ACC112 (cell line): ENCODE data around the gene INHA.

Experiments
- H2AFZ ChIP-seq: fragments of 200-600 bp; sonication (generic); one replicate; pipeline ENCODE4 v1.6.0; 2017; ENCODE audit warnings: antibody characterized with exemption, low read length; ENCODE audit not compliant: unreplicated experiment
- H3K27ac ChIP-seq: fragments of 200-600 bp; sonication (generic); 2 replicates; pipeline ENCODE4 v1.5.1; 2014; ENCODE audit warnings: low read depth, mild to moderate bottlenecking, antibody characterized with exemption, low read length, moderate library complexity
- H3K27me3 ChIP-seq: fragments of 200-600 bp; sonication (generic); 2 replicates; pipeline ENCODE4 v1.6.1; 2014; ENCODE audit warnings: mild to moderate bottlenecking, antibody characterized with exemption, low read length, moderate library complexity, mixed read lengths; ENCODE audit not compliant: insufficient read depth
- H3K36me3 ChIP-seq: fragments of 200-600 bp; sonication (generic); 2 replicates; pipeline ENCODE4 v1.6.1; 2016; ENCODE audit warnings: mild to moderate bottlenecking, antibody characterized with exemption, low read length, moderate library complexity, mixed read lengths; ENCODE audit not compliant: insufficient read depth
- H3K4me1 ChIP-seq: fragments of 200-600 bp; sonication (generic); one replicate; pipeline ENCODE4 v1.6.1; 2016; ENCODE audit warnings: low read length, mixed read lengths; ENCODE audit not compliant: insufficient read depth, unreplicated experiment, control insufficient read depth
- H3K4me3 ChIP-seq: fragments of 200-600 bp; sonication (generic); 2 replicates; pipeline ENCODE4 v1.5.1; 2014; ENCODE audit warnings: mild to moderate bottlenecking, low read depth, low read length
- H3K79me2 ChIP-seq: fragments of 200-600 bp; sonication (generic); one replicate; pipeline ENCODE4 v1.6.0; 2016; ENCODE audit warnings: low read length; ENCODE audit not compliant: control insufficient read depth, unreplicated experiment, insufficient read depth

INHA gene, protein sequence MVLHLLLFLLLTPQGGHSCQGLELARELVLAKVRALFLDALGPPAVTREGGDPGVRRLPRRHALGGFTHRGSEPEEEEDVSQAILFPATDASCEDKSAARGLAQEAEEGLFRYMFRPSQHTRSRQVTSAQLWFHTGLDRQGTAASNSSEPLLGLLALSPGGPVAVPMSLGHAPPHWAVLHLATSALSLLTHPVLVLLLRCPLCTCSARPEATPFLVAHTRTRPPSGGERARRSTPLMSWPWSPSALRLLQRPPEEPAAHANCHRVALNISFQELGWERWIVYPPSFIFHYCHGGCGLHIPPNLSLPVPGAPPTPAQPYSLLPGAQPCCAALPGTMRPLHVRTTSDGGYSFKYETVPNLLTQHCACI

DNA sequence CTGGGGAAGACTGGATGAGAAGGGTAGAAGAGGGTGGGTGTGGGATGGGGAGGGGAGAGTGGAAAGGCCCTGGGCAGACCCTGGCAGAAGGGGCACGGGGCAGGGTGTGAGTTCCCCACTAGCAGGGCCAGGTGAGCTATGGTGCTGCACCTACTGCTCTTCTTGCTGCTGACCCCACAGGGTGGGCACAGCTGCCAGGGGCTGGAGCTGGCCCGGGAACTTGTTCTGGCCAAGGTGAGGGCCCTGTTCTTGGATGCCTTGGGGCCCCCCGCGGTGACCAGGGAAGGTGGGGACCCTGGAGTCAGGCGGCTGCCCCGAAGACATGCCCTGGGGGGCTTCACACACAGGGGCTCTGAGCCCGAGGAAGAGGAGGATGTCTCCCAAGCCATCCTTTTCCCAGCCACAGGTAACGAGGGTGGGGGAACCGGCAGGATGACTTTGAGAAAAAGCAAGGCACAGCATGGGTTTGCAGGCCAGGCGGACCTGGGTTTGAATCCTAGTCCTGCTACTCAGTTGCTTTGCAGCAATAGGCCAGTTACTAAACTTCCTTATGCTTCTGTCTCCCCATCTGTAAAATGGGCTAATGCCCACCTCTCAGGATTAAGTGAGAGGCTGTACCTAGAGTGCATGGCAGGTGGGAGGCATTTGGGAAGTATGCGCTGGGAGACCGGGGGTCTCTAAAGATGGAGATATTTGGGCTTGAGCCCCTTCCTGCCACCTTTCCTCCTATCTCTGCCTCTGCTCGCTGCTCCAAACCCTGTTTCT is at the start of gene INHA:
Gene INHA, plus strand, starts transcription at position 74 of the 765 bp plus-strand sequence. Its CDS starts 65 bp downstream, at position 139.
- peaks cover 3% of the 10 kb centered on the region for H3K79me2 ChIP-seq
- H3K27ac ChIP-seq: no peak within 1 kb of the TSS
- no peaks in the 10 kb centered on the region for H3K36me3 ChIP-seq
- peaks cover 4% of the 10 kb centered on the region; the same call in 1 of the 2 replicates for H3K27me3 ChIP-seq
- peak within 1 kb of the TSS; percentile 82 for H3K4me3 ChIP-seq
- peaks cover 16% of the 10 kb centered on the region for H3K4me1 ChIP-seq
- peak within 1 kb of the TSS; percentile 97 for H2AFZ ChIP-seq

DNA sequence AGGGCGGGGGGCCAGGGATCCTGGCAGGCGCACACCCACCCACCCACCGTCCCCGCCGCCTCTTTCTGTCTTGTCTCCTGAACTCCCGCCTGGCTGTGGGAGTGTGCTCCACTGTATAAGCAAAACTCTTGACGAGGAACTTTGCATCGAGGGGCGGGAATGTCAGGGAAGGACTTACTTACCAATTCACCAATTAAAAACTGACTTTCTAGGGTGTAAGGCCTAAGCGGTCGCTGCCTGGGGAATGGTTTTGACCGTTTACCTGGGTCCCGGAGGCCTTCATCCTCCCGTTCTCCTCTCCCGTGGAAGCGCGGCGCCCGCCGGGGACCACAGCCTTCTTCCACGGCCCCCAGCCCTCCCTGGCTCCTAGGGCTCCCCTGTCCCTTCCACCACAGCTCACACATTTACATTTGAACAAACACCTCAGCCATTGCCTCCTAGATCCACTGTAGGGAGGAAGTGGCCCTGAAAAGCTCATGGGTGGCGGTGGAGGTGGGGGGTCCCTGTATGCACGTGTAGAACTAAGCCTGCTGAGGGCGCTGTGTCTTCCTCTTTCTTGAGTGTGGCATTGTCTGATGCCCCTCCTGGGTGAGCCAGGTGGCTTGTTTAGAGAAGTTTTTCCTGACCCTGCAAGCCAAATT is 49.0 kb upstream of the INHA start:
- Histone ChIP-seq H3K27me3 (peaks cover 11% of the 10 kb centered on the region; the same call in 1 of the 2 replicates), H3K27ac (no peak overlapping the region), H3K36me3 (no peaks in the 10 kb centered on the region), H3K79me2 (no peaks in the 10 kb centered on the region), H3K4me1 (peaks cover 21% of the 10 kb centered on the region), H3K4me3 (peak overlapping the region; percentile 63), H2AFZ (peak overlapping the region; percentile 21)

GRCh38 chr2:219524817-219525216 is 47.3 kb upstream of the INHA start:
- H3K4me1 ChIP-seq: peaks cover 21% of the 10 kb centered on the region
- no peaks in the 10 kb centered on the region for H3K79me2 ChIP-seq
- no peak overlapping the region for H2AFZ ChIP-seq
- no peaks in the 10 kb centered on the region for H3K36me3 ChIP-seq
- peaks cover 25% of the 10 kb centered on the region for H3K27me3 ChIP-seq
- H3K27ac ChIP-seq: no peak overlapping the region
- H3K4me3 ChIP-seq: no peak overlapping the region

- Histone ChIP-seq H3K27ac (no peak overlapping the region), H3K79me2 (no peaks in the 10 kb centered on the region), H3K36me3 (no peaks in the 10 kb centered on the region), H3K27me3 (peaks cover 27% of the 10 kb centered on the region), H3K4me1 (peaks cover 15% of the 10 kb centered on the region), H2AFZ (no peak overlapping the region), H3K4me3 (no peak overlapping the region)
These were observed 46.4 kb upstream of the INHA start for GRCh38 chr2:219525533-219526232.

- H3K79me2 ChIP-seq: no peaks in the 10 kb centered on the region
- H3K27me3 ChIP-seq: peaks cover 27% of the 10 kb centered on the region
- no peak overlapping the region for H2AFZ ChIP-seq
- peaks cover 8% of the 10 kb centered on the region for H3K4me1 ChIP-seq
- H3K36me3 ChIP-seq: no peaks in the 10 kb centered on the region
- no peak overlapping the region for H3K27ac ChIP-seq
- no peak overlapping the region for H3K4me3 ChIP-seq
These were observed 45.6 kb upstream of the INHA start for GRCh38 chr2:219526320-219527075.

- peaks cover 3% of the 10 kb centered on the region for H3K4me1 ChIP-seq
- H3K27me3 ChIP-seq: peaks cover 30% of the 10 kb centered on the region
- H3K4me3 ChIP-seq: no peak overlapping the region
- no peaks in the 10 kb centered on the region for H3K36me3 ChIP-seq
- no peak overlapping the region for H3K27ac ChIP-seq
- no peak overlapping the region for H2AFZ ChIP-seq
- no peaks in the 10 kb centered on the region for H3K79me2 ChIP-seq
These were observed 45.1 kb upstream of the INHA start for GRCh38 chr2:219527076-219527394.

GRCh38 chr2:219527472-219527871 is 44.6 kb upstream of the INHA start:
- H3K27ac ChIP-seq: no peak overlapping the region
- H3K4me3 ChIP-seq: no peak overlapping the region
- H3K79me2 ChIP-seq: no peaks in the 10 kb centered on the region
- H3K27me3 ChIP-seq: peaks cover 35% of the 10 kb centered on the region
- H3K4me1 ChIP-seq: peaks cover 2% of the 10 kb centered on the region
- H3K36me3 ChIP-seq: no peaks in the 10 kb centered on the region
- no peak overlapping the region for H2AFZ ChIP-seq

DNA sequence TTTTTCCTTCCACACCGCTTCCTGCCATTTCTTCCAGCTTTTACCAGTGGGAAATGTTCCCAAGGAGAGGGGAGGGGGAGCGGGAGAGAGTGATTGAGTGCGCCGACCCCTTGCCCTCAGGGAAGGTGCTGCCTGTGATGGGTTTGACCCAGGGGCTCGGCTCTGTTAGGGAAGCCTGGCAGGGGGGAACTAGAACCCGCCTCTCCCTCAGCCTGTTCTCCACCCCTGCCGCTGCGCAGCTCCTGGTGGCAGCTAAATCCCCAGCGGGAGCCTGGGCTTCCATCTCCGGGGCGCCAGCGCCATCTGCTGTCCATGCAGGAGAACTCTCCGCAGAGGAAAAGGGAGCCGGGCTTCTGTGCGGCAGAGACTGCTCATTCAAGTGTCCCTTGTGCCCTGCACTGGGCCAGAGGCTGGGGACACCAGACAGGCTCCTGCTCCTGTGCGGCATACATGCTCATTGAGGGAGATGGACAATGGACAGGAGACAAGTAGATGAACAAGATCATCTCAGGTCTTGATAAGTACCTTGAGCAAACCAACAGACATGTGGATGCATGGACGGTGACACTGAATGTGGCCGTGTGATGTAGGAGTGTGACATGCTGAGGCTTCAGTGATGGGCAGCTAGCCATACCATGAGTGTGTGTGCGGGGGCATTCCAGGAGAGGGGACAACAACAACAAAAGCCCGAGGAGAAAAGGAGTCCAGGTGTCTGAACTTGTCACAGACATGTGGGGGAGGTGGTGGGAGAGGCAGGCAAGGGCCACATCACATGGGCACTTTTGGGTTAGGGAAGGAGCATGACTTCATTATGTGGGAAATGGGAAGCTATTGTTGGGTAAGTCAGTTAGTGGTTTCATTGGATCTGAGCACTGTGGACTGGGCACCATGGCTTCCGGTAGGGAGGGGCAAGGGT is 41.8 kb upstream of the INHA start:
- Histone ChIP-seq H3K79me2 (no peaks in the 10 kb centered on the region), H3K27ac (no peak overlapping the region), H2AFZ (no peak overlapping the region), H3K27me3 (peaks cover 36% of the 10 kb centered on the region), H3K4me1 (no peaks in the 10 kb centered on the region), H3K36me3 (no peaks in the 10 kb centered on the region), H3K4me3 (peak overlapping the region; percentile 62; the same call in 1 of the 2 replicates)

GRCh38 chr2:219531639-219532377 is 40.3 kb upstream of the INHA start:
- Histone ChIP-seq H2AFZ (no peak overlapping the region), H3K27me3 (peaks cover 34% of the 10 kb centered on the region), H3K4me1 (no peaks in the 10 kb centered on the region), H3K36me3 (no peaks in the 10 kb centered on the region), H3K4me3 (no peak overlapping the region), H3K79me2 (no peaks in the 10 kb centered on the region), H3K27ac (no peak overlapping the region)
